Gastrocnemius medialis (tissue), 4 donors: Measurements from ENCODE around the gene EXOC3L4. TPM values are rescaled to one million over a fixed set of nuclear protein-coding genes. Genes with fewer than 3 reads are reported as not detected.

Experiments
- ATAC-seq, 2 donors: fragments of 150-250 bp; one replicate each; pipeline ENCODE4 v1.9.1; 2016
- DNase-seq, 2 donors: peaks; one replicate each; pipeline ENCODE4 v3.0.0-alpha.2; 2019
- H3K27ac ChIP-seq, 4 donors: fragments of 200-600 bp; sonication (generic); 1 replicate in 1 of 4; 2 replicates in 3 of 4; pipeline ENCODE4 v1.5.1; 2016 to 2018; ENCODE audit warnings: mild to moderate bottlenecking in 2 of 4, moderate library complexity in 1 of 4
- H3K27me3 ChIP-seq, 3 donors: fragments of 200-600 bp; sonication (generic) in 2 of 3; 1 replicate in 1 of 3; 2 replicates in 2 of 3; pipeline versions ENCODE4 v1.5.1 to v1.6.0; 2016 to 2019; ENCODE audit warnings: mild to moderate bottlenecking in 1 of 3, moderate library complexity in 1 of 3
- H3K36me3 ChIP-seq, 2 donors: fragments of 200-600 bp; sonication (generic) in 1 of 2; one replicate each; pipeline ENCODE4 v1.5.1; 2017 to 2018
- H3K4me1 ChIP-seq, 2 donors: fragments of 200-600 bp; sonication (generic) in 1 of 2; one replicate each; pipeline ENCODE4 v1.5.1; 2016 to 2017; ENCODE audit warnings: mild to moderate bottlenecking in 2 of 2
- H3K4me3 ChIP-seq, 4 donors: fragments of 200-600 bp; sonication (generic) in 3 of 4; 1 replicate in 1 of 4; 2 replicates in 3 of 4; pipeline ENCODE4 v1.5.1; 2016 to 2019; ENCODE audit warnings: mild to moderate bottlenecking in 2 of 4
- H3K9me3 ChIP-seq, 3 donors: fragments of 200-600 bp; sonication (generic) in 2 of 3; 1 replicate in 1 of 3; 2 replicates in 2 of 3; pipeline ENCODE4 v1.5.1; 2016 to 2019
- CTCF ChIP-seq, 5 experiments: fragments of 450-650 bp in 3 of 5; fragments of 200-600 bp in 2 of 5; sonication (generic) in 2 of 5; IDR thresholded peaks in 4 of 5; conservative IDR thresholded peaks in 1 of 5; 1 replicate in 4 of 5; 2 replicates in 1 of 5; pipeline ENCODE4 v1.5.1; 2016 to 2019; ENCODE audit warnings: antibody characterized with exemption in 5 of 5, mild to moderate bottlenecking in 3 of 5, moderate library complexity in 3 of 5
- POLR2A ChIP-seq, 2 donors: fragments of 450-650 bp; IDR thresholded peaks; one replicate each; pipeline ENCODE4 v1.6.1; 2017; ENCODE audit warnings: antibody characterized with exemption in 2 of 2, mild to moderate bottlenecking in 2 of 2, moderate library complexity in 2 of 2
- in situ Hi-C, 4 donors: fragments of 200-750 bp; cut with MboI; loops; one replicate each; pipeline versions ENCODE4 v1.15.0 to v1.8.0; 2017; ENCODE audit warnings: low sequenced_read_pairs in 4 of 4
- intact Hi-C: fragments of 100-400 bp; cut with DNase I; formaldehyde crosslinking; loops from one replicate; pipeline ENCODE4 v1.15.1; 2023; ENCODE audit warnings: low total_unique reads
- total RNA-seq, 4 donors: library from RNA; depleted of rRNA; stranded (reverse); fragments of >200 nt; gene quantifications; one replicate each; pipeline versions ENCODE4 v1.1.0 to v1.2.3, GENCODE V29; 2016

Gene EXOC3L4
- total RNA-seq, 4 donors from 2014 or later: 0.35 to 2.4 TPM; not detected in 2

- no peak for ATAC-seq
- in situ Hi-C loops (no loop called here), intact Hi-C loops (no loop called here)
- TF ChIP-seq CTCF (IDR thresholded peaks at IDR 0.05 in 4 of 5, conservative IDR thresholded peaks at IDR 0.05 in 1 of 5) (no peak), POLR2A (IDR thresholded peaks at IDR 0.05) (no peak)
- Histone ChIP-seq H3K36me3 (no peaks in the 10 kb centered on the region), H3K4me3 (no peak overlapping the region), H3K9me3 (no peaks in the 10 kb centered on the region), H3K27me3 (no peaks in the 10 kb centered on the region), H3K27ac (peak overlapping the region in 1 of 4 donors; percentile 5), H3K4me1 (peaks cover 0 to 4% of the 10 kb centered on the region in 2 donors)
- no peak for DNase-seq
Observed at GRCh38 chr14:103068351-103069073, 26.0 kb upstream of the EXOC3L4 start.

- no peak for TF ChIP-seq CTCF (IDR thresholded peaks at IDR 0.05 in 4 of 5, conservative IDR thresholded peaks at IDR 0.05 in 1 of 5)
- no peak for TF ChIP-seq POLR2A (IDR thresholded peaks at IDR 0.05)
- H3K9me3 ChIP-seq: no peaks in the 10 kb centered on the region
Observed at GRCh38 chr14:103070263-103070885, 24.2 kb upstream of the EXOC3L4 start.

GRCh38 chr14:103070971-103071542 lies 23.5 kb upstream of the EXOC3L4 start:
- Histone ChIP-seq H3K27ac (no peak overlapping the region), H3K36me3 (no peaks in the 10 kb centered on the region), H3K27me3 (no peaks in the 10 kb centered on the region), H3K4me1 (peaks cover 8 to 17% of the 10 kb centered on the region in 2 donors), H3K4me3 (no peak overlapping the region), H3K9me3 (no peaks in the 10 kb centered on the region)
- ATAC-seq (no peak), DNase-seq (no peak)
- intact Hi-C loops (no loop called here), in situ Hi-C loops (no loop called here)
- TF ChIP-seq POLR2A (IDR thresholded peaks at IDR 0.05) (no peak), CTCF (IDR thresholded peaks at IDR 0.05 in 4 of 5, conservative IDR thresholded peaks at IDR 0.05 in 1 of 5) (no peak)

More at GRCh38 chr14:103070263-103070885, 24.2 kb upstream of the EXOC3L4 start:
- no peak overlapping the region for H3K27ac ChIP-seq
- intact Hi-C loops (no loop called here), in situ Hi-C loops (no loop called here)
- H3K4me3 ChIP-seq: no peak overlapping the region
- ATAC-seq (no peak), DNase-seq (no peak)
- H3K36me3 ChIP-seq: no peaks in the 10 kb centered on the region
- peaks cover 8 to 12% of the 10 kb centered on the region in 2 donors for H3K4me1 ChIP-seq
- H3K27me3 ChIP-seq: no peaks in the 10 kb centered on the region

- H3K4me3 ChIP-seq: no peak overlapping the region
- peak overlapping the region in 1 of 4 donors; percentile 33 for H3K27ac ChIP-seq
- H3K9me3 ChIP-seq: no peaks in the 10 kb centered on the region
- intact Hi-C loops: no loop called here
- H3K4me1 ChIP-seq: peaks cover 8 to 17% of the 10 kb centered on the region in 2 donors
- no peak for ATAC-seq
- no peak for DNase-seq
- TF ChIP-seq CTCF (IDR thresholded peaks at IDR 0.05 in 4 of 5, conservative IDR thresholded peaks at IDR 0.05 in 1 of 5): no peak
- TF ChIP-seq POLR2A (IDR thresholded peaks at IDR 0.05): no peak
- in situ Hi-C loops: no loop called here
- no peaks in the 10 kb centered on the region for H3K36me3 ChIP-seq
- no peaks in the 10 kb centered on the region for H3K27me3 ChIP-seq
Observed at GRCh38 chr14:103071544-103072251, 22.8 kb upstream of the EXOC3L4 start.
